Measurements from ENCODE around the gene ASXL3. TPM values are rescaled to one million over a fixed set of nuclear protein-coding genes. Genes with fewer than 3 reads are reported as not detected.

The ASXL3 gene
- total RNA-seq, 1 experiment from 2014 or later: not detected

DNA sequence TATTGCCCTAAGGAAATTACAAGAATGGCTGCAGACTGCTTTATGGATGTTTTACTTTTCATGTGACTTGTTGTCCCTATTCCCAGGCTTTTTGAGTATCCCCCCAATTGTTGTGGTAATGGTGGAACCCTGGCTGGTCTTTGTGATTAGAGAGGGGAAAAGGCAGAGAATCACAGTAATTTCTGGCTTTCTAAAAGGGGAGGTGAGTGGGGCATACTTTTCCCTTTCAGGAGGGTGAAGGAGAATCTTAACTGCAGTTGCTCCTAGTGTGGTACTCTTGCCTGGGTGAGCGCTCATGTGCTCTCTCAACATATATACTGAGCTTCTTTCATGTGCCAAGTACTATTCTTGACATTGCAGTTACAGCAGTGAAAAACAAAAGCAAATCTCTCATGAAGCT, 69.3 kb downstream of the ASXL3 start:
- Histone ChIP-seq H2AFZ (ENCODE audit: low read depth, low read length, poor library complexity, severe bottlenecking) (no peak overlapping the region), H3K27ac (ENCODE audit: low read depth, low read length) (no peak overlapping the region), H3K27me3 (ENCODE audit: insufficient read depth, low read length) (no peaks in the 10 kb centered on the region), H3K9me3 (ENCODE audit: control insufficient read depth in 1 of 2, insufficient read depth in 1 of 2, low read depth in 1 of 2, low read length in 2 of 2) (peaks cover 0 to 11% of the 10 kb centered on the region in 2 experiments; a peak in 2 of 4 replicates), H3K79me2 (ENCODE audit: insufficient read depth, low read length) (no peaks in the 10 kb centered on the region), H3K36me3 (ENCODE audit: control insufficient read depth in 1 of 2, insufficient read depth in 2 of 2, low read length in 2 of 2) (no peaks in the 10 kb centered on the region), H3K4me1 (ENCODE audit: control insufficient read depth in 1 of 2, insufficient read depth in 2 of 2, low read length in 2 of 2) (no peaks in the 10 kb centered on the region), H3K4me2 (ENCODE audit: low read length) (no peak overlapping the region), H3K9me2 (ENCODE audit: insufficient read depth) (no peaks in the 10 kb centered on the region), H4K20me1 (ENCODE audit: insufficient read depth) (no peaks in the 10 kb centered on the region), H3K9ac (ENCODE audit: low read length) (no peak overlapping the region), H3K4me3 (replicated peaks in 1 of 2; ENCODE audit: low read depth in 1 of 2, low read length in 2 of 2) (no peak overlapping the region)
- no TSS peak for BruUV-seq (replicated peaks)
- ChIA-PET POLR2A (no interaction called here), CTCF (no interaction called here), RAD21 (ENCODE audit: low non-redundant PET in 1 of 2, low total read pairs in 2 of 2, uncharacterized antibody in 2 of 2, unreplicated experiment in 2 of 2) (no interaction called here)
- DNase-seq (ENCODE audit: low read depth, low spot score) (no peak), ATAC-seq (no peak)
- intact Hi-C loops (cut with micrococcal nuclease): no loop called here
- TF ChIP-seq YY1 (IDR thresholded peaks at IDR 0.05; ENCODE audit: extremely low read depth, insufficient replicate concordance, low read depth, low read length) (no peak), RAD21 (IDR thresholded peaks at IDR 0.05; ENCODE audit: low read depth) (no peak)

- H3K36me3 ChIP-seq (ENCODE audit: control insufficient read depth in 1 of 2, insufficient read depth in 2 of 2, low read length in 2 of 2): no peaks in the 10 kb centered on the region
- ChIA-PET CTCF (no interaction called here), RAD21 (ENCODE audit: low non-redundant PET in 1 of 2, low total read pairs in 2 of 2, uncharacterized antibody in 2 of 2, unreplicated experiment in 2 of 2) (no interaction called here), POLR2A (no interaction called here)
- no peaks in the 10 kb centered on the region for H3K79me2 ChIP-seq (ENCODE audit: insufficient read depth, low read length)
- H3K9me3 ChIP-seq (ENCODE audit: control insufficient read depth in 1 of 2, insufficient read depth in 1 of 2, low read depth in 1 of 2, low read length in 2 of 2): peaks cover 6 to 11% of the 10 kb centered on the region in 2 experiments; a peak in 2 of 4 replicates
- intact Hi-C loops (cut with micrococcal nuclease): no loop called here
- no peak overlapping the region for H2AFZ ChIP-seq (ENCODE audit: low read depth, low read length, poor library complexity, severe bottlenecking)
- no peak overlapping the region for H3K4me2 ChIP-seq (ENCODE audit: low read length)
- H3K27ac ChIP-seq (ENCODE audit: low read depth, low read length): no peak overlapping the region
- no peak overlapping the region for H3K9ac ChIP-seq (ENCODE audit: low read length)
- DNase-seq (ENCODE audit: low read depth, low spot score) (no peak), ATAC-seq (no peak)
- no peaks in the 10 kb centered on the region for H3K27me3 ChIP-seq (ENCODE audit: insufficient read depth, low read length)
- H3K9me2 ChIP-seq (ENCODE audit: insufficient read depth): no peaks in the 10 kb centered on the region
- H4K20me1 ChIP-seq (ENCODE audit: insufficient read depth): no peaks in the 10 kb centered on the region
- no peaks in the 10 kb centered on the region for H3K4me1 ChIP-seq (ENCODE audit: control insufficient read depth in 1 of 2, insufficient read depth in 2 of 2, low read length in 2 of 2)
- no TSS peak for BruUV-seq (replicated peaks)
- no peak overlapping the region for H3K4me3 ChIP-seq (replicated peaks in 1 of 2; ENCODE audit: low read depth in 1 of 2, low read length in 2 of 2)
- TF ChIP-seq CEBPB (IDR thresholded peaks at IDR 0.05; ENCODE audit: low read depth) (no peak), CBX3 (IDR thresholded peaks at IDR 0.05; ENCODE audit: low read depth) (no peak), EZH2 (IDR thresholded peaks at IDR 0.05) (no peak), SP1 (IDR thresholded peaks at IDR 0.05; ENCODE audit: low read depth) (no peak), ELF1 (IDR thresholded peaks at IDR 0.05; ENCODE audit: borderline replicate concordance, low read depth) (no peak), EZH2phosphoT487 (IDR thresholded peaks at IDR 0.05; ENCODE audit: borderline replicate concordance) (no peak), POLR2A (IDR thresholded peaks at IDR 0.05; ENCODE audit: borderline replicate concordance, extremely low read depth, insufficient read depth, insufficient read length) (no peak), JUND (IDR thresholded peaks at IDR 0.05) (no peak), ATF3 (IDR thresholded peaks at IDR 0.05) (no peak), YY1 (IDR thresholded peaks at IDR 0.05; ENCODE audit: extremely low read depth, insufficient replicate concordance, low read depth, low read length) (no peak), ZNF274 (IDR thresholded peaks at IDR 0.05; ENCODE audit: low read depth, low read length) (no peak), TCF7L2 (IDR thresholded peaks at IDR 0.05; ENCODE audit: borderline replicate concordance, extremely low read depth, insufficient read depth, insufficient read length) (no peak), FOSL1 (IDR thresholded peaks at IDR 0.05; ENCODE audit: low read depth) (no peak), CTCF (IDR thresholded peaks at IDR 0.05 in 2 of 3, conservative IDR thresholded peaks at IDR 0.05 in 1 of 3; ENCODE audit: borderline replicate concordance in 1 of 3, insufficient read depth in 1 of 3, low read depth in 2 of 3, low read length in 2 of 3) (no peak)
- TF ChIP-seq, protein P1, sequence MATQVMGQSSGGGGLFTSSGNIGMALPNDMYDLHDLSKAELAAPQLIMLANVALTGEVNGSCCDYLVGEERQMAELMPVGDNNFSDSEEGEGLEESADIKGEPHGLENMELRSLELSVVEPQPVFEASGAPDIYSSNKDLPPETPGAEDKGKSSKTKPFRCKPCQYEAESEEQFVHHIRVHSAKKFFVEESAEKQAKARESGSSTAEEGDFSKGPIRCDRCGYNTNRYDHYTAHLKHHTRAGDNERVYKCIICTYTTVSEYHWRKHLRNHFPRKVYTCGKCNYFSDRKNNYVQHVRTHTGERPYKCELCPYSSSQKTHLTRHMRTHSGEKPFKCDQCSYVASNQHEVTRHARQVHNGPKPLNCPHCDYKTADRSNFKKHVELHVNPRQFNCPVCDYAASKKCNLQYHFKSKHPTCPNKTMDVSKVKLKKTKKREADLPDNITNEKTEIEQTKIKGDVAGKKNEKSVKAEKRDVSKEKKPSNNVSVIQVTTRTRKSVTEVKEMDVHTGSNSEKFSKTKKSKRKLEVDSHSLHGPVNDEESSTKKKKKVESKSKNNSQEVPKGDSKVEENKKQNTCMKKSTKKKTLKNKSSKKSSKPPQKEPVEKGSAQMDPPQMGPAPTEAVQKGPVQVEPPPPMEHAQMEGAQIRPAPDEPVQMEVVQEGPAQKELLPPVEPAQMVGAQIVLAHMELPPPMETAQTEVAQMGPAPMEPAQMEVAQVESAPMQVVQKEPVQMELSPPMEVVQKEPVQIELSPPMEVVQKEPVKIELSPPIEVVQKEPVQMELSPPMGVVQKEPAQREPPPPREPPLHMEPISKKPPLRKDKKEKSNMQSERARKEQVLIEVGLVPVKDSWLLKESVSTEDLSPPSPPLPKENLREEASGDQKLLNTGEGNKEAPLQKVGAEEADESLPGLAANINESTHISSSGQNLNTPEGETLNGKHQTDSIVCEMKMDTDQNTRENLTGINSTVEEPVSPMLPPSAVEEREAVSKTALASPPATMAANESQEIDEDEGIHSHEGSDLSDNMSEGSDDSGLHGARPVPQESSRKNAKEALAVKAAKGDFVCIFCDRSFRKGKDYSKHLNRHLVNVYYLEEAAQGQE (IDR thresholded peaks at IDR 0.05; ENCODE audit: low read depth): no peak
- TF ChIP-seq, protein P2, sequence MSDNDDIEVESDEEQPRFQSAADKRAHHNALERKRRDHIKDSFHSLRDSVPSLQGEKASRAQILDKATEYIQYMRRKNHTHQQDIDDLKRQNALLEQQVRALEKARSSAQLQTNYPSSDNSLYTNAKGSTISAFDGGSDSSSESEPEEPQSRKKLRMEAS (IDR thresholded peaks at IDR 0.05): no peak
Observed at GRCh38 chr18:33652635-33653034, 74.6 kb downstream of the ASXL3 start.

All from HCT116 (cell line).